BLaER1 (cell line): ENCODE measurements around the gene PPP2R1A.

ENCODE experiments used
- H3K27ac ChIP-seq: shearing (Covaris generic); formaldehyde crosslinking; 2 replicates; pipeline ENCODE4 v1.8.1; 2022
- H3K27me3 ChIP-seq: shearing (Covaris generic); formaldehyde crosslinking; 2 replicates; pipeline ENCODE4 v1.8.1; 2022
- H3K36me3 ChIP-seq: shearing (Covaris generic); formaldehyde crosslinking; 2 replicates; pipeline ENCODE4 v1.8.1; 2022
- H3K4me1 ChIP-seq: shearing (Covaris generic); formaldehyde crosslinking; 2 replicates; pipeline ENCODE4 v1.8.1; 2022
- H3K4me2 ChIP-seq: shearing (Covaris generic); formaldehyde crosslinking; 2 replicates; pipeline ENCODE4 v1.8.1; 2022
- H3K4me3 ChIP-seq: shearing (Covaris generic); formaldehyde crosslinking; 2 replicates; pipeline ENCODE4 v1.8.1; 2022
- H3K9ac ChIP-seq: shearing (Covaris generic); formaldehyde crosslinking; 2 replicates; pipeline ENCODE4 v1.8.1; 2022
- H3K9me3 ChIP-seq: shearing (Covaris generic); formaldehyde crosslinking; 2 replicates; pipeline ENCODE4 v1.8.1; 2022
- H4K20me1 ChIP-seq: shearing (Covaris generic); formaldehyde crosslinking; 2 replicates; pipeline ENCODE4 v1.8.1; 2022
- Cebpa-rat ChIP-seq: shearing (Covaris generic); IDR thresholded peaks from 2 replicates; pipeline ENCODE4 v1.8.1; 2022

Gene PPP2R1A

GRCh38 chr19:52274191-52274590 lies 84.3 kb downstream of the PPP2R1A start:
- H3K27ac ChIP-seq = no peak overlapping the region

GRCh38 chr19:52275988-52276387 lies 86.1 kb downstream of the PPP2R1A start:
- TF ChIP-seq Cebpa-rat = no peak
- Histone ChIP-seq H3K4me1 (peaks cover 6% of the 10 kb centered on the region), H3K27ac (no peak overlapping the region), H3K4me2 (no peak overlapping the region), H3K9ac (no peak overlapping the region), H4K20me1 (peaks cover 58% of the 10 kb centered on the region), H3K36me3 (peaks cover 100% of the 10 kb centered on the region), H3K9me3 (peaks cover 98% of the 10 kb centered on the region), H3K27me3 (no peaks in the 10 kb centered on the region), H3K4me3 (no peak overlapping the region)

More at GRCh38 chr19:52274191-52274590, 84.3 kb downstream of the PPP2R1A start:
- H4K20me1 ChIP-seq = peaks cover 46% of the 10 kb centered on the region
- H3K4me2 ChIP-seq = no peak overlapping the region
- H3K9me3 ChIP-seq = peaks cover 81% of the 10 kb centered on the region
- no peak for TF ChIP-seq Cebpa-rat
- no peaks in the 10 kb centered on the region for H3K27me3 ChIP-seq
- H3K4me1 ChIP-seq = peaks cover 12% of the 10 kb centered on the region
- H3K9ac ChIP-seq = no peak overlapping the region
- H3K4me3 ChIP-seq = no peak overlapping the region; the same call in 1 of the 2 replicates
- peaks cover 85% of the 10 kb centered on the region for H3K36me3 ChIP-seq

- Histone ChIP-seq H3K27me3 (no peaks in the 10 kb centered on the region), H3K4me3 (0 out of 2 replicates have a peak overlapping the region, but pooled peaks have one; percentile 31), H3K36me3 (peaks cover 100% of the 10 kb centered on the region), H4K20me1 (peaks cover 70% of the 10 kb centered on the region), H3K27ac (no peak overlapping the region), H3K9ac (no peak overlapping the region), H3K4me2 (no peak overlapping the region), H3K4me1 (no peaks in the 10 kb centered on the region), H3K9me3 (peaks cover 97% of the 10 kb centered on the region)
- no peak for TF ChIP-seq Cebpa-rat
Measured at GRCh38 chr19:52277471-52277870, 87.6 kb downstream of the PPP2R1A start.
